ENCODE results near the gene PLEKHG4.

PLEKHG4 gene, protein sequence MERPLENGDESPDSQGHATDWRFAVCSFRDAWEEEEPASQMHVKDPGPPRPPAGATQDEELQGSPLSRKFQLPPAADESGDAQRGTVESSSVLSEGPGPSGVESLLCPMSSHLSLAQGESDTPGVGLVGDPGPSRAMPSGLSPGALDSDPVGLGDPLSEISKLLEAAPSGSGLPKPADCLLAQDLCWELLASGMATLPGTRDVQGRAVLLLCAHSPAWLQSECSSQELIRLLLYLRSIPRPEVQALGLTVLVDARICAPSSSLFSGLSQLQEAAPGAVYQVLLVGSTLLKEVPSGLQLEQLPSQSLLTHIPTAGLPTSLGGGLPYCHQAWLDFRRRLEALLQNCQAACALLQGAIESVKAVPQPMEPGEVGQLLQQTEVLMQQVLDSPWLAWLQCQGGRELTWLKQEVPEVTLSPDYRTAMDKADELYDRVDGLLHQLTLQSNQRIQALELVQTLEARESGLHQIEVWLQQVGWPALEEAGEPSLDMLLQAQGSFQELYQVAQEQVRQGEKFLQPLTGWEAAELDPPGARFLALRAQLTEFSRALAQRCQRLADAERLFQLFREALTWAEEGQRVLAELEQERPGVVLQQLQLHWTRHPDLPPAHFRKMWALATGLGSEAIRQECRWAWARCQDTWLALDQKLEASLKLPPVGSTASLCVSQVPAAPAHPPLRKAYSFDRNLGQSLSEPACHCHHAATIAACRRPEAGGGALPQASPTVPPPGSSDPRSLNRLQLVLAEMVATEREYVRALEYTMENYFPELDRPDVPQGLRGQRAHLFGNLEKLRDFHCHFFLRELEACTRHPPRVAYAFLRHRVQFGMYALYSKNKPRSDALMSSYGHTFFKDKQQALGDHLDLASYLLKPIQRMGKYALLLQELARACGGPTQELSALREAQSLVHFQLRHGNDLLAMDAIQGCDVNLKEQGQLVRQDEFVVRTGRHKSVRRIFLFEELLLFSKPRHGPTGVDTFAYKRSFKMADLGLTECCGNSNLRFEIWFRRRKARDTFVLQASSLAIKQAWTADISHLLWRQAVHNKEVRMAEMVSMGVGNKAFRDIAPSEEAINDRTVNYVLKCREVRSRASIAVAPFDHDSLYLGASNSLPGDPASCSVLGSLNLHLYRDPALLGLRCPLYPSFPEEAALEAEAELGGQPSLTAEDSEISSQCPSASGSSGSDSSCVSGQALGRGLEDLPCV

GRCh38 chr16:67279296-67280089 lies at the start of gene PLEKHG4:
TSS of gene PLEKHG4 (plus strand) at chr16:67279532. CDS start at chr16:67280045, 513 bp downstream.
- TF ChIP-seq GATA1 (IDR thresholded peaks at IDR 0.05; ENCODE audit: low read depth, low read length) (no peak), POLR2A (IDR thresholded peaks at IDR 0.05; ENCODE audit: low read length) (peak; percentile 47)
- peak; percentile 89 to 93 for DNase-seq

DNA sequence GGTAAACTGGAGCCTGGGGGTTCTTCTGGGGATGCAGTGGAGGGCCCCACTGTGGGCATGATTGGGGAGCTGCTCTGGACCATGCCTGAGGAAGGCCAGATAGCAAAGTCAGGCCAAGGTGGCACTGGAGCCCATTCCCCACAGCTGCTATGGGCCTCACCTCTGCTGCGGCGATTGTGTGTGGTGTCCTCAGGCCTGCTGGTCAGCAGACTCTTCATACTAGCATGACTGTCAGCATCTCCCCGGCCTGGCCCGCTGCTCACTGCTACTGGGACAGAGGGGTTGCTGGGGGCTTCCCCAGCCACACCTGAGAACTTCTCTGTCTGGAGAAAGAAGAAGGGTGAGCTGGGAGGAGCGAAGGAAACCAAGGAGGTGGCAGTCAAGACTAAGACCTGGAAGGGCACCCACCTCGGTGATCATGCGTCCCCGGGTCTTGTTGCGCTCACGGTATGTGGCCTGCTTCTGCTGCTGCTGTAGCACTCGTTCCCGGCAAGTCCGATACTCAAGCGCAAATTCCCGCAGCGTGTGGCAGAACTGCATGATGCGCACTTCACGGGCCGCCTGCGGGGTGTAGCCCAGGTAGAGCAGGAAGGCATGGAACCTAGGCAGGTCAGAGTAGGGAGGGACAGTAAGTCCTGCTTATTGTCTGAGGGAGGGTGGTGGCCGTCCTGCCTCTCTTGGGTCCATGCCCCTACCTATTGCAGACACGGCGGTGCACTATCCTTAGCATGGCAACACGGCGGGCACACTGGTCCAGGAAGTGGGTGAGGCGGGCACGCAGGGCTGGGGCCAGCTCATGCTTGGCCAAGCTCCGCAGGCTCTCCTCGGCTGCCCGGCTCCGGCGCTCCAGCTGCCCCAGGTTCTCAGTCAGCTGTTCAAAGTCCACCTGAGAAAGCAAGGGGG lies 49.2 kb upstream of the PLEKHG4 start:
- no peak for DNase-seq
- TF ChIP-seq POLR2A (IDR thresholded peaks at IDR 0.05; ENCODE audit: low read length) (no peak), GATA1 (IDR thresholded peaks at IDR 0.05; ENCODE audit: low read depth, low read length) (no peak)

DNA sequence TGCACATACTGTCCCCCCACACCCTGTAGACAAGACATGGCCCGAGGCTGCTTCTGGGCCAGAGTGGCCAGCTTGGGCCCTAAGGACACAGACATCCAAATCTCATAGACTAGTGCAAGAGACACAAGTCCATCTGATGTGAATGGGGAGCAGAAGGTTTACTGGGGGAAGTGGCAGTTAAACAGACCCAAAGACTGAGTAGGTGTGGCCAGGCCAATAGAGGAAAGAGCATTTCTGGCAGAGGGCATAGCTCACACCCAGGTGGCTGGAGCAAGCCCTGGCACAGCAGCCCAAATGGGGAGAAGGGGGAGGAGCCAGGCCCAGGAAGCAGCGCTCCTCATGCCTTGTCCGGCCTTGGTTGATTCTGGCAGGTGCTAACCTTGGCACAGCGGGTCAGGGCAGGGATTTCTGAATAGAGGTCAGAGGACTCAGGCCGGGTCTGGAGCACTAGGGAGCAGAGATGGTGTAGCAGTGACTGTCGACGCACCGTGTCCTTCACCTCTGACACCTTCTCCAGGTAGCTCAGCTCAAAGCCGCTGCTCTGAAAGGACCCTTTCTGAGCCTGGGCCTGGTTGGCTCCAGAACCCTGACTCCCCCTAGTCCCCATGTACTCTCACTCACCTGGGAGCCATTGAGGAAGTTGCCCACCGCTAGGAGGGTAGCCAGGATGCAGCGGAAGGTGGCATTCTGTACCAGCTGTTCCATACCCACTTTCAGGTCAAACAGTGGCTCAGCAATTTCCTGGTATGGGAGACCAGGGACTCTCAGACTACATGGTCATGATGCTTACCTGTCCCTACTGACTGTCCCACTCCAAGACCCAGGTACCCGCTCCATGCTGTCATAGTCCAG lies 48.3 kb upstream of the PLEKHG4 start:
- TF ChIP-seq POLR2A (IDR thresholded peaks at IDR 0.05; ENCODE audit: low read length) (peak; percentile 46), GATA1 (IDR thresholded peaks at IDR 0.05; ENCODE audit: low read depth, low read length) (no peak)
- DNase-seq = no peak

- DNase-seq = no peak
- TF ChIP-seq POLR2A (IDR thresholded peaks at IDR 0.05; ENCODE audit: low read length) (no peak), GATA1 (IDR thresholded peaks at IDR 0.05; ENCODE audit: low read depth, low read length) (no peak)
Observed at GRCh38 chr16:67233596-67233995, 45.7 kb upstream of the PLEKHG4 start.

- no peak for DNase-seq
- TF ChIP-seq GATA1 (IDR thresholded peaks at IDR 0.05; ENCODE audit: low read depth, low read length) (no peak), POLR2A (IDR thresholded peaks at IDR 0.05; ENCODE audit: low read length) (no peak)
Observed at GRCh38 chr16:67234180-67234597, 45.1 kb upstream of the PLEKHG4 start.

GRCh38 chr16:67235816-67236562 lies 43.3 kb upstream of the PLEKHG4 start:
- DNase-seq = peak in 1 of 2 experiments; percentile 63
- no peak for TF ChIP-seq POLR2A (IDR thresholded peaks at IDR 0.05; ENCODE audit: low read length)
- no peak for TF ChIP-seq GATA1 (IDR thresholded peaks at IDR 0.05; ENCODE audit: low read depth, low read length)

DNA sequence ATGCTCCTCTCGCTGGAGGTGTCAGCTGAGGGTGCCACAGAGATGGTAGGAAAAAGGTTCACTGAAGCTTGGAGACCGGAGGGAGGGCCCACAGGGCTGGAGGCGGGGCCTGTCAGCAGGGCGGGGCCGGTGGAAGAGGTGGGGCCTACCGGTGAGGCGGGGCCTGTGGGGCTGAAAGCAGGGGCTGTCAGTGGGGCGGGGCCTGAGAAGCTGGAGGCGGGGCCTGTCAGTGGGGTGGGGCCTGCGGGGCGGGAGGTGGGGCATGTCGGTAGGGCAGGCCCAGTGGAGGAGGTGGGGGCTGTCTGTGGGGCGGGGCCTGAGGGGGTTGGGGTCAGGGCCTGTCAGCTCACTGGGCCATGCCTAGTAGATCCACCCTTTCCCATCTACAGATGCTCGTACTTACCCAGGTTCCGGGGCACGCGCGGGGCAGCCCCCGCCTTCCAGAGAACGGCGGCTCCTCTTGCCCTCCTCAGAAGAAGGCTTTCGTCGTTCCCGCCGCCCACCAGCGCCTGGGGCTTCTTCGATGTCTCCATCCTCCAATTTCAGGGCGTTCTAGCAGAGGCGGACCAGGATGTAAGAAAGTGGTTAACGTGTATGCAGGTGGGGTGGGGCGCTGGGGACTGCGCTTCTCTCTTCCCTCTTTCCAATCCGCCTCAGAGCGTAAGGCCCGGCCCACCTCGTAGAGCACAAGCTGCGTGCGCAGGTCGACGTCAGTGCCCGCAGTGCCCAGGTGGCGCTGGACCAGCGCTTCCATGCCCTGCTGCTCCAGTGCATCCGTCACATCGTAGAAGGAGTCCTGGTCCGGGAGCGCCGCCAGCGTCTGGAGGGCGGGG lies 42.6 kb upstream of the PLEKHG4 start:
- peak; percentile 86 to 90 for DNase-seq
- TF ChIP-seq GATA1 (IDR thresholded peaks at IDR 0.05; ENCODE audit: low read depth, low read length) = no peak
- TF ChIP-seq POLR2A (IDR thresholded peaks at IDR 0.05; ENCODE audit: low read length) = no peak

GRCh38 chr16:67237396-67238277 lies 41.7 kb upstream of the PLEKHG4 start:
- DNase-seq = no peak
- TF ChIP-seq POLR2A (IDR thresholded peaks at IDR 0.05; ENCODE audit: low read length) (no peak), GATA1 (IDR thresholded peaks at IDR 0.05; ENCODE audit: low read depth, low read length) (no peak)

- DNase-seq = no peak
- no peak for TF ChIP-seq GATA1 (IDR thresholded peaks at IDR 0.05; ENCODE audit: low read depth, low read length)
- TF ChIP-seq POLR2A (IDR thresholded peaks at IDR 0.05; ENCODE audit: low read length) = no peak
Observed at GRCh38 chr16:67238278-67238575, 41.1 kb upstream of the PLEKHG4 start.
